Measurements from ENCODE around the gene ANXA2R. TPM values are rescaled to one million over a fixed set of nuclear protein-coding genes. Genes with fewer than 3 reads are reported as not detected.

The ANXA2R gene
- total RNA-seq, 1 donor = 3.6 TPM

- Histone ChIP-seq H3K4me3 (ENCODE audit: insufficient read depth, low read length) (peak overlapping the region; percentile 84), H3K9me3 (ENCODE audit: low read depth, low read length) (no peaks in the 10 kb centered on the region), H2AFZ (ENCODE audit: low read length) (peak overlapping the region; percentile 71), H3K4me1 (ENCODE audit: insufficient read depth, low read length) (peaks cover 24% of the 10 kb centered on the region), H3K27me3 (ENCODE audit: insufficient read depth, low read length) (no peaks in the 10 kb centered on the region), H3K79me2 (ENCODE audit: insufficient read depth, low read length) (peaks cover 25% of the 10 kb centered on the region), H3K27ac (ENCODE audit: low read depth, low read length) (peak overlapping the region; percentile 98), H4K20me1 (ENCODE audit: insufficient read depth, low read length) (no peaks in the 10 kb centered on the region), H3K4me2 (ENCODE audit: insufficient read depth, low read length) (peak overlapping the region; percentile 88), H3K36me3 (ENCODE audit: insufficient read depth, low read length) (no peaks in the 10 kb centered on the region)
- DNase-seq (ENCODE audit: insufficient read length, low spot score, missing footprints) = no peak
- no peak for TF ChIP-seq CTCF (IDR thresholded peaks at IDR 0.05; ENCODE audit: extremely low read depth, low read depth, low read length)
Measured at GRCh38 chr5:43019291-43019613, 20.9 kb downstream of the ANXA2R start.

- H3K4me3 ChIP-seq (ENCODE audit: insufficient read depth, low read length) = peak overlapping the region; percentile 84
- H3K4me2 ChIP-seq (ENCODE audit: insufficient read depth, low read length) = peak overlapping the region; percentile 99
- H3K9me3 ChIP-seq (ENCODE audit: low read depth, low read length) = no peaks in the 10 kb centered on the region
- H3K27me3 ChIP-seq (ENCODE audit: insufficient read depth, low read length) = no peaks in the 10 kb centered on the region
- no peaks in the 10 kb centered on the region for H4K20me1 ChIP-seq (ENCODE audit: insufficient read depth, low read length)
- H3K4me1 ChIP-seq (ENCODE audit: insufficient read depth, low read length) = peaks cover 24% of the 10 kb centered on the region
- no peak for TF ChIP-seq CTCF (IDR thresholded peaks at IDR 0.05; ENCODE audit: extremely low read depth, low read depth, low read length)
- no peaks in the 10 kb centered on the region for H3K36me3 ChIP-seq (ENCODE audit: insufficient read depth, low read length)
- H3K27ac ChIP-seq (ENCODE audit: low read depth, low read length) = peak overlapping the region; percentile 98
- peak; percentile 71 for DNase-seq (ENCODE audit: insufficient read length, low spot score, missing footprints)
- peak overlapping the region; percentile 90 for H2AFZ ChIP-seq (ENCODE audit: low read length)
- peaks cover 25% of the 10 kb centered on the region for H3K79me2 ChIP-seq (ENCODE audit: insufficient read depth, low read length)
Measured at GRCh38 chr5:43017428-43017815, 22.7 kb downstream of the ANXA2R start.

GRCh38 chr5:43016217-43016779 lies 23.8 kb downstream of the ANXA2R start:
- H3K27ac ChIP-seq (ENCODE audit: low read depth, low read length) = no peak overlapping the region
- TF ChIP-seq CTCF (IDR thresholded peaks at IDR 0.05; ENCODE audit: extremely low read depth, low read depth, low read length) = no peak

GRCh38 chr5:43014522-43014921 lies 25.6 kb downstream of the ANXA2R start:
- DNase-seq (ENCODE audit: insufficient read length, low spot score, missing footprints) = no peak
- no peak overlapping the region for H3K27ac ChIP-seq (ENCODE audit: low read depth, low read length)

More at GRCh38 chr5:43016217-43016779, 23.8 kb downstream of the ANXA2R start:
- H3K4me3 ChIP-seq (ENCODE audit: insufficient read depth, low read length) = no peak overlapping the region
- peaks cover 24% of the 10 kb centered on the region for H3K4me1 ChIP-seq (ENCODE audit: insufficient read depth, low read length)
- no peak for DNase-seq (ENCODE audit: insufficient read length, low spot score, missing footprints)
- H3K9me3 ChIP-seq (ENCODE audit: low read depth, low read length) = no peaks in the 10 kb centered on the region
- H3K4me2 ChIP-seq (ENCODE audit: insufficient read depth, low read length) = peak overlapping the region; percentile 99
- H3K79me2 ChIP-seq (ENCODE audit: insufficient read depth, low read length) = peaks cover 22% of the 10 kb centered on the region
- no peaks in the 10 kb centered on the region for H3K27me3 ChIP-seq (ENCODE audit: insufficient read depth, low read length)
- H2AFZ ChIP-seq (ENCODE audit: low read length) = no peak overlapping the region
- H4K20me1 ChIP-seq (ENCODE audit: insufficient read depth, low read length) = no peaks in the 10 kb centered on the region
- H3K36me3 ChIP-seq (ENCODE audit: insufficient read depth, low read length) = no peaks in the 10 kb centered on the region

More at GRCh38 chr5:43014522-43014921, 25.6 kb downstream of the ANXA2R start:
- no peak overlapping the region for H3K4me2 ChIP-seq (ENCODE audit: insufficient read depth, low read length)
- H3K9me3 ChIP-seq (ENCODE audit: low read depth, low read length) = no peaks in the 10 kb centered on the region
- no peak overlapping the region for H3K4me3 ChIP-seq (ENCODE audit: insufficient read depth, low read length)
- no peak for TF ChIP-seq CTCF (IDR thresholded peaks at IDR 0.05; ENCODE audit: extremely low read depth, low read depth, low read length)
- no peaks in the 10 kb centered on the region for H4K20me1 ChIP-seq (ENCODE audit: insufficient read depth, low read length)
- H3K79me2 ChIP-seq (ENCODE audit: insufficient read depth, low read length) = peaks cover 16% of the 10 kb centered on the region
- no peaks in the 10 kb centered on the region for H3K27me3 ChIP-seq (ENCODE audit: insufficient read depth, low read length)
- H3K36me3 ChIP-seq (ENCODE audit: insufficient read depth, low read length) = no peaks in the 10 kb centered on the region
- no peak overlapping the region for H2AFZ ChIP-seq (ENCODE audit: low read length)
- peaks cover 28% of the 10 kb centered on the region for H3K4me1 ChIP-seq (ENCODE audit: insufficient read depth, low read length)
